H1 (cell line): ENCODE measurements around the gene DAZAP2. TPM values are rescaled to one million over a fixed set of nuclear protein-coding genes. Genes with fewer than 3 reads are reported as not detected.

Experiments
- CTCF ChIA-PET: fragments of 300-600 bp; sonication (Branson Sonifier 250); formaldehyde crosslinking; loops from one replicate; lab custom pipeline; 2021; ENCODE audit not compliant: partially characterized antibody; lab: Charles Lee
- POLR2A ChIA-PET: fragments of 300-600 bp; sonication (Branson Sonifier 250); formaldehyde crosslinking; loops from one replicate; lab custom pipeline; 2021; ENCODE audit warnings: inconsistent platforms; ENCODE audit not compliant: partially characterized antibody; lab: Charles Lee
- DNase-seq, 2 experiments: peaks; one replicate each; pipeline versions ENCODE4 v3.0.0 to v3.0.0-alpha.2; 2010 to 2022; ENCODE audit warnings: low spot score in 2 of 2, low read depth in 1 of 2, mixed read lengths in 1 of 2
- FAIRE-seq: peaks from 2 replicates; lab custom pipeline; 2011; peaks lifted over from hg19 to GRCh38; lab: Jason Lieb, UNC
- H2AFZ ChIP-seq: 2 replicates; pipeline ENCODE4 v1.8.1; 2012; ENCODE audit warnings: low read length, inconsistent platforms
- H2AK5ac ChIP-seq: 2 replicates; pipeline ENCODE4 v1.6.1; 2013; ENCODE audit warnings: low read depth, low read length
- H2BK120ac ChIP-seq: replicated peaks from 2 replicates; pipeline ENCODE3; 2013; ENCODE audit warnings: low read depth, low read length, inconsistent platforms
- H2BK12ac ChIP-seq: 2 replicates; pipeline ENCODE4 v1.6.1; 2013; ENCODE audit warnings: low read depth, low read length
- H2BK15ac ChIP-seq: 2 replicates; pipeline ENCODE4 v1.6.1; 2013; ENCODE audit warnings: low read length
- H2BK20ac ChIP-seq: 2 replicates; pipeline ENCODE4 v1.6.1; 2013; ENCODE audit warnings: low read length
- H2BK5ac ChIP-seq: 2 replicates; pipeline ENCODE4 v1.6.1; 2013; ENCODE audit warnings: low read depth, low read length
- H3K14ac ChIP-seq: 2 replicates; pipeline ENCODE4 v1.6.1; 2013; ENCODE audit warnings: inconsistent platforms; ENCODE audit not compliant: insufficient read length
- H3K18ac ChIP-seq: 2 replicates; pipeline ENCODE4 v1.6.1; 2013; ENCODE audit warnings: low read length; ENCODE audit errors: extremely low read depth
- H3K23ac ChIP-seq: 2 replicates; pipeline ENCODE4 v1.6.1; 2013; ENCODE audit warnings: inconsistent platforms; ENCODE audit not compliant: insufficient read length
- H3K23me2 ChIP-seq: 2 replicates; pipeline ENCODE4 v1.6.1; 2013; ENCODE audit warnings: low read depth, low read length
- H3K27ac ChIP-seq: 2 replicates; pipeline ENCODE4 v1.6.1; 2011; ENCODE audit warnings: low read depth, low read length, inconsistent platforms
- H3K27me3 ChIP-seq, 4 experiments: replicated peaks in 1 of 4; 1 replicate in 1 of 4; 2 replicates in 3 of 4; pipeline versions ENCODE4 v1.6.1 to v1.8.1; 2011 to 2013; ENCODE audit warnings: low read length in 3 of 4, mild to moderate bottlenecking in 3 of 4, inconsistent platforms in 2 of 4, mixed read lengths in 2 of 4, moderate library complexity in 1 of 4; ENCODE audit not compliant: control insufficient read depth in 3 of 4, insufficient read depth in 3 of 4; ENCODE audit errors: extremely low read depth in 1 of 4
- H3K36me3 ChIP-seq, 4 experiments: 2 replicates each; pipeline versions ENCODE4 v1.6.1 to v1.8.1; 2011 to 2013; ENCODE audit warnings: mild to moderate bottlenecking in 4 of 4, low read length in 3 of 4, moderate library complexity in 2 of 4, control low read depth in 1 of 4, inconsistent platforms in 1 of 4; ENCODE audit not compliant: insufficient read depth in 4 of 4, control insufficient read depth in 2 of 4
- H3K4ac ChIP-seq: replicated peaks from 2 replicates; pipeline ENCODE3; 2013; ENCODE audit warnings: low read length, low read depth, mixed read lengths, inconsistent platforms; ENCODE audit not compliant: insufficient read length
- H3K4me1 ChIP-seq, 4 experiments: replicated peaks in 1 of 4; 1 replicate in 1 of 4; 2 replicates in 3 of 4; pipeline versions ENCODE4 v1.6.1 to v1.8.1; 2011 to 2013; ENCODE audit warnings: low read length in 3 of 4, inconsistent platforms in 2 of 4, mixed read lengths in 1 of 4; ENCODE audit not compliant: insufficient read depth in 4 of 4, control insufficient read depth in 3 of 4
- H3K4me2 ChIP-seq, 2 experiments: 2 replicates each; pipeline versions ENCODE4 v1.6.1 to v1.8.1; 2011 to 2013; ENCODE audit warnings: low read depth in 2 of 2, low read length in 2 of 2, control low read depth in 1 of 2, inconsistent platforms in 1 of 2, mild to moderate bottlenecking in 1 of 2; ENCODE audit not compliant: insufficient read depth in 1 of 2
- H3K4me3 ChIP-seq, 4 experiments: fragments of 200-600, 300-600 bp in 1 of 4; sonication (generic), shearing (Covaris generic), sonication (Bioruptor Twin) in 1 of 4; 2 replicates each; pipeline versions ENCODE4 v1.5.1 to v1.8.1; 2011 to 2016; ENCODE audit warnings: low read length in 4 of 4, low read depth in 3 of 4, control low read depth in 2 of 4, inconsistent platforms in 2 of 4, mild to moderate bottlenecking in 2 of 4, mixed read lengths in 1 of 4, moderate library complexity in 1 of 4; ENCODE audit not compliant: insufficient read depth in 2 of 4; ENCODE audit errors: extremely low read depth in 1 of 4
- H3K56ac ChIP-seq: replicated peaks from 2 replicates; pipeline ENCODE3; 2013; ENCODE audit warnings: low read depth, mild to moderate bottlenecking, mixed read lengths, low read length, inconsistent platforms; ENCODE audit not compliant: insufficient read length
- H3K79me1 ChIP-seq: 2 replicates; pipeline ENCODE4 v1.6.1; 2013; ENCODE audit warnings: low read depth, low read length, control low read depth
- H3K79me2 ChIP-seq, 2 experiments: 2 replicates each; pipeline versions ENCODE4 v1.6.1 to v1.8.1; 2012 to 2013; ENCODE audit warnings: low read length in 2 of 2, mild to moderate bottlenecking in 2 of 2, inconsistent platforms in 1 of 2; ENCODE audit not compliant: insufficient read depth in 2 of 2, control insufficient read depth in 1 of 2
- H3K9ac ChIP-seq, 4 experiments: replicated peaks in 1 of 4; 1 replicate in 1 of 4; 2 replicates in 3 of 4; pipeline versions ENCODE4 v1.6.1 to v1.8.1; 2011 to 2013; ENCODE audit warnings: low read depth in 3 of 4, low read length in 3 of 4, control low read depth in 2 of 4, mild to moderate bottlenecking in 2 of 4, moderate library complexity in 2 of 4, inconsistent platforms in 1 of 4; ENCODE audit errors: extremely low read depth in 1 of 4
- H3K9me3 ChIP-seq, 2 experiments: 2 replicates each; pipeline versions ENCODE4 v1.6.1 to v1.8.1; 2012 to 2013; ENCODE audit warnings: mild to moderate bottlenecking in 2 of 2, moderate library complexity in 2 of 2, control low read depth in 1 of 2, inconsistent platforms in 1 of 2, low read depth in 1 of 2, low read length in 1 of 2, mixed read lengths in 1 of 2; ENCODE audit not compliant: insufficient read depth in 2 of 2
- H4K20me1 ChIP-seq, 2 experiments: replicated peaks in 1 of 2; 2 replicates each; pipeline versions ENCODE3 to v1.8.1; 2011 to 2013; ENCODE audit warnings: inconsistent platforms in 2 of 2, low read length in 2 of 2, mild to moderate bottlenecking in 1 of 2; ENCODE audit not compliant: insufficient read depth in 2 of 2, control insufficient read depth in 1 of 2
- H4K5ac ChIP-seq: 2 replicates; pipeline ENCODE4 v1.6.1; 2013; ENCODE audit warnings: low read length, low read depth, mixed read lengths, inconsistent platforms; ENCODE audit not compliant: insufficient read length
- H4K8ac ChIP-seq: 2 replicates; pipeline ENCODE4 v1.8.0; 2013; ENCODE audit warnings: mild to moderate bottlenecking, moderate library complexity, low read length, inconsistent platforms; ENCODE audit not compliant: insufficient read depth; ENCODE audit errors: extremely low read depth
- H4K91ac ChIP-seq: replicated peaks from 2 replicates; pipeline ENCODE3; 2013; ENCODE audit warnings: low read length, mixed read lengths, inconsistent platforms; ENCODE audit not compliant: insufficient read length
- BRCA1 ChIP-seq: IDR thresholded peaks from 2 replicates; pipeline ENCODE4 v1.6.1; 2012; ENCODE audit warnings: low read depth, low read length, improper control_type of control experiment
- SRF ChIP-seq: IDR thresholded peaks from 2 replicates; pipeline ENCODE4 v1.6.1; 2011; ENCODE audit warnings: mild to moderate bottlenecking, low read depth, low read length, moderate library complexity
- WGBS, 2 experiments: shearing (Covaris generic) in 1 of 2; methylation state at CpG; one replicate each; pipeline versions ENCODE4 v1.1.6 to v1.1.7; 2013 to 2015; ENCODE audit warnings: low lambda C conversion rate in 2 of 2, mixed read lengths in 2 of 2, inconsistent platforms in 1 of 2, low coverage in 1 of 2, missing lambda C conversion rate in 1 of 2; ENCODE audit not compliant: insufficient replicate concordance in 2 of 2, insufficient coverage in 1 of 2, insufficient read length in 1 of 2; ENCODE audit errors: extremely low coverage in 1 of 2, missing lambda C conversion rate in 1 of 2; 5-methylcytosine and 5-hydroxymethylcytosine counted together
- polyA plus RNA-seq, 7 experiments: library from polyadenylated mRNA; depleted of rRNA in 3 of 7; stranded (reverse) in 5 of 7; unstranded in 2 of 7; fragments of >200 nt in 5 of 7; fragments of 200-250 nt in 2 of 7; gene quantifications; 1 replicate in 5 of 7; 2 replicates in 1 of 7; 4 replicates in 1 of 7; pipeline versions ENCODE4 v1.2.1 to v1.2.3, GENCODE V29; 2011 to 2013; ENCODE audit warnings: missing spikeins in 2 of 7, mixed read lengths in 2 of 7
- total RNA-seq: library from RNA; stranded (reverse); fragmentation: NEBNext Ultra II Directional; extraction: Animal tissue kit (Norgen Biotek cat#: 25700); gene quantifications from 2 replicates; pipeline ENCODE4 v1.2.1, GENCODE V29; 2021

Gene DAZAP2
- total and polyA plus RNA-seq, 2 of the 8 experiments (the other 6 are each of a cell fraction or from before 2014, with no cell fraction given): 27.1 to 77.2 TPM

GRCh38 chr12:51263341-51263740, 24.7 kb downstream of the DAZAP2 start:
- CTCF ChIA-PET: interaction anchor here (0.6 to 6.4 kb wide), 10 partner anchors 11 to 211 kb away, joined by 3 to 82 read pairs (median 6); partner anchors contain the start of gene POU6F1
- H3K79me2 ChIP-seq: no peaks in the 10 kb centered on the region

More at GRCh38 chr12:51263341-51263740, 24.7 kb downstream of the DAZAP2 start:
- H2AFZ ChIP-seq: no peak overlapping the region
- H3K4me2 ChIP-seq: no peak overlapping the region
- no peak overlapping the region for H4K5ac ChIP-seq
- H2BK20ac ChIP-seq: no peak overlapping the region
- no peak for TF ChIP-seq SRF
- no peak for TF ChIP-seq BRCA1
- H3K18ac ChIP-seq: no peak overlapping the region
- H4K91ac ChIP-seq: no peak overlapping the region
- no peak overlapping the region for H4K8ac ChIP-seq
- H3K79me1 ChIP-seq: no peaks in the 10 kb centered on the region
- H3K27me3 ChIP-seq: no peaks in the 10 kb centered on the region
- no peaks in the 10 kb centered on the region for H3K23me2 ChIP-seq
- H3K14ac ChIP-seq: no peak overlapping the region
- no peak overlapping the region for H3K4ac ChIP-seq
- H2BK120ac ChIP-seq: no peak overlapping the region
- FAIRE-seq (no peak), DNase-seq (no peak)
- no peak overlapping the region for H3K9ac ChIP-seq
- H3K56ac ChIP-seq: no peak overlapping the region
- H2BK12ac ChIP-seq: no peak overlapping the region
- H3K36me3 ChIP-seq: no peaks in the 10 kb centered on the region
- no peak overlapping the region for H3K23ac ChIP-seq
- no peak overlapping the region for H2BK5ac ChIP-seq
- no peak overlapping the region for H3K27ac ChIP-seq
- WGBS, 2 experiments: 98% methylated on average over 3 of the region's 3 CpGs; no CpG with 5 or more reads in 1 of the 2 experiments
- no peak overlapping the region for H2BK15ac ChIP-seq
- peaks cover 0 to 1% of the 10 kb centered on the region in 2 experiments for H4K20me1 ChIP-seq
- 0 out of 7 replicates have a peak, but pooled peaks cover 0 to 2% (median 0%) of the 10 kb centered on the region in 4 experiments for H3K4me1 ChIP-seq
- H2AK5ac ChIP-seq: no peak overlapping the region
- POLR2A ChIA-PET: interaction anchor here (0.9 to 1.7 kb wide), 2 partner anchors 12 to 180 kb away, joined by 3 to 7 read pairs; partner anchors contain the start of gene CSRNP2
- no peaks in the 10 kb centered on the region for H3K9me3 ChIP-seq
- H3K4me3 ChIP-seq: no peak overlapping the region
